Fibroblast of the aortic adventitia (primary cell): ENCODE data around the gene TARM1. TPM values are rescaled to one million over a fixed set of nuclear protein-coding genes. Genes with fewer than 3 reads are reported as not detected.

Experiments
- DNase-seq: peaks from one replicate; pipeline ENCODE4 v3.0.0-alpha.2; 2010; ENCODE audit warnings: low read depth
- H3K4me3 ChIP-seq: 2 replicates; pipeline ENCODE4 v1.5.1; 2011; ENCODE audit warnings: low read depth, mild to moderate bottlenecking, control low read depth, low read length, moderate library complexity
- total RNA-seq: library from RNA; depleted of rRNA; stranded (reverse); fragments of >200 nt; gene quantifications from 2 replicates; pipeline ENCODE4 v1.2.3, GENCODE V29; 2012; ENCODE audit warnings: low replicate concordance
- TF ChIP-seq, protein P1 (sequence below): IDR thresholded peaks from 2 replicates; pipeline ENCODE4 v1.5.1; 2011; ENCODE audit warnings: mild to moderate bottlenecking, low read length, control low read depth, inconsistent platforms; ENCODE audit not compliant: insufficient read depth

Gene TARM1
- total RNA-seq, 1 donor: not detected

DNA sequence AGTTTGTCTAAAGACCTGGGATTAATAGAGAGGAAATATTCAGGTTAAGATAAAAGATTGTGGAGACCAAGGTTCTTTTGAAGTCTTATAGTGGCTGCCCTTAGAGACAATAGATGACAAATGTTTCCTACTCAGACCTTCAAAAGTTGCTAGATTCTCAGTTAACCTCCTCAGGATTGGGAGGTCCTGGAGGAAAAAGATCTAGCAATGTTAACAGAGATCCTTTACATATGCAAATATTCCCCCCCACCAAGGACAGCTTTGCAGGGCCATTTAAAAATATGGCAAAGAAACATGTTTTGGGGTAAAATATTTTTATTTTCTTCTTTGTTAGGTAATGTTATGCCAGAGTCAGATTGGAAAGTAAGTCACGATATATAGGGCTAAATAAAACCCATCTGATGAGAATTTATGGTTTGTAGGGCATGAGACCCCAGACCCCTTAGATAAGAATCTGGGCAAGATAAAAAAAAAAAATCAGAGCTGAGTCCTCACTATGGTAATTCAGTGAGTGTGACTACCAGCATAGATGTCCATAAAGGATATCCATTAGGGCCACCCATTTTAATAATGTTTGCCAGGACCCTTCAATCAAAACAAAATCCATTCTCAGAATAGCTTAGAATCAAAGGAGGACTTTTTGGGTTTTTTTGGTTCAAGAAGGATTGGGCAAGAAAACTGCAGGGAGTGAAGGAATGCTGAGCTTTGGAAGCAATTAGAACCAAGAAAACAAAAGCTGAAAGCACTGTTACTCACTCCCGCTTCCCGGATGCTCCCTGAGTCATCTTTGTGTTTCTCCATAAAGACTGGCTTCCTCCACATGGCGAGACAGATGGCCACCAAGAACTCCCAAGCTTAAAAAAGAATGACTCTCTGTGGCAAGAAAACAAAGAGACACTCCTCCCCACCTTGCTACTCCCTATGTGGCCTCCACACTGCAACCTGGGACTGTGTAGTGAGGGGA, 45.7 kb downstream of the TARM1 start:
- TF ChIP-seq, protein P1, sequence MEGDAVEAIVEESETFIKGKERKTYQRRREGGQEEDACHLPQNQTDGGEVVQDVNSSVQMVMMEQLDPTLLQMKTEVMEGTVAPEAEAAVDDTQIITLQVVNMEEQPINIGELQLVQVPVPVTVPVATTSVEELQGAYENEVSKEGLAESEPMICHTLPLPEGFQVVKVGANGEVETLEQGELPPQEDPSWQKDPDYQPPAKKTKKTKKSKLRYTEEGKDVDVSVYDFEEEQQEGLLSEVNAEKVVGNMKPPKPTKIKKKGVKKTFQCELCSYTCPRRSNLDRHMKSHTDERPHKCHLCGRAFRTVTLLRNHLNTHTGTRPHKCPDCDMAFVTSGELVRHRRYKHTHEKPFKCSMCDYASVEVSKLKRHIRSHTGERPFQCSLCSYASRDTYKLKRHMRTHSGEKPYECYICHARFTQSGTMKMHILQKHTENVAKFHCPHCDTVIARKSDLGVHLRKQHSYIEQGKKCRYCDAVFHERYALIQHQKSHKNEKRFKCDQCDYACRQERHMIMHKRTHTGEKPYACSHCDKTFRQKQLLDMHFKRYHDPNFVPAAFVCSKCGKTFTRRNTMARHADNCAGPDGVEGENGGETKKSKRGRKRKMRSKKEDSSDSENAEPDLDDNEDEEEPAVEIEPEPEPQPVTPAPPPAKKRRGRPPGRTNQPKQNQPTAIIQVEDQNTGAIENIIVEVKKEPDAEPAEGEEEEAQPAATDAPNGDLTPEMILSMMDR: no peak
- H3K4me3 ChIP-seq: no peak overlapping the region
- DNase-seq: peak; percentile 91

DNA sequence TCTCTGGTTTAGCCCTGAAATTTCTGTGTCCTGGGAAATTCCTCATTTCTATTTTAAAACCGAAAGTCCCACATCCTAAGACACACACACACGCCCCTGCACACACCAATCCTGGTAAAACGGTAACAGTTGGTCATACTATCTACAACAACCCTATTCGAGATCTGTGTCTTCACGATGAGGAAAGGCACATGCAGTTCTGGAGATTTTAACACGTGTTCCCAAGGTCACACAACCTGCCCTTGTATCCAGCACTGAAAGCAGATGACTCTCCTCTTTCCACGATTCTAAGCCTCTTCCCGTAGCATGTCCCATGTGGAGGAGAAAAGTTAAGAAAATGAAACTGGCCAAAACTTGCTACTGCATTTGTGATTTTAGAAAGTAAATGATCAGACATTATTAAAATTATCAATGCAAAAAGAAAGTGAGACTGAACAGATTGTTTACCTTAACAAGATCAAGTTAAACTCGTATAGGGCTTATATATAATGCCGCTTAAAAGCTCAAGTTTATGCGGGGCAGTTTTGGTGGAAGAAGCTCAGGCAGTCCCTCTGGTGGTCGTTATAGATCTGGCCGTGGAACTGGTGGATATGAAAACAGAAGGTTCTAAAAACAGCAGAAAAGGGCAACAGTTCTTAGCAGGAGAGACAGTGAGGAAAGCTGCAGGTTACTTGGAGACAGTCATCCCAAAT, 50.1 kb downstream of the TARM1 start:
- H3K4me3 ChIP-seq: peak overlapping the region; percentile 23
- DNase-seq: peak; percentile 51

DNA sequence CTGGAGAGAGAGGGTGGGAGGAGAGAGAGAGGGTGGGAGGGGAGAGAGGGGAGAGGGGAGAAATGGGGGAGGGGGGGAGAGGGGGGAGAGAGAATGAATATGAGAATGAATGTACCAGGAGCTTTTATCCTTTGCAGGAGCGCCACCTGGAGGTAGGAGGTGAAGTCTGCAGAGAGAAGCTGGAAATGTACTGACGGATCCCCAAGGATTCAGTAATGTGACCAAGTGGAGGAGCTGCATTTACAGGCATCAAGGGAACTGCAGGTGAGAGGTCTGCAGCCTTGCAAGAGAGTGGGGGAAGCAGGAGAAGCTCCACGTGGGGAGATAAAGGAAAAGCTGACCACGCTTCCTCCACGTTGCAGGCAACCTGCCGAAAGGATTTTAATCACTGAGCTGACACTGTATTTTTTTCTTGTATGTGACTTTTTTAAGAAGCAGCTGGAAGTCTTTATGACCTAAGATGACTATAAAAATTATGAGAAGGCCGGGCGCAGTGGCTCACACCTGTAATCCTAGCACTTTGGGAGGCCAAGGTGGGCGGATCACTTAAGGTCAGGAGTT, 51.2 kb downstream of the TARM1 start:
- H3K4me3 ChIP-seq: no peak overlapping the region
- DNase-seq: peak; percentile 74
- TF ChIP-seq, protein P1: peak; percentile 75

More for the DNA sequence above, 50.1 kb downstream of the TARM1 start:
- TF ChIP-seq, protein P1: peak; percentile 77

DNA sequence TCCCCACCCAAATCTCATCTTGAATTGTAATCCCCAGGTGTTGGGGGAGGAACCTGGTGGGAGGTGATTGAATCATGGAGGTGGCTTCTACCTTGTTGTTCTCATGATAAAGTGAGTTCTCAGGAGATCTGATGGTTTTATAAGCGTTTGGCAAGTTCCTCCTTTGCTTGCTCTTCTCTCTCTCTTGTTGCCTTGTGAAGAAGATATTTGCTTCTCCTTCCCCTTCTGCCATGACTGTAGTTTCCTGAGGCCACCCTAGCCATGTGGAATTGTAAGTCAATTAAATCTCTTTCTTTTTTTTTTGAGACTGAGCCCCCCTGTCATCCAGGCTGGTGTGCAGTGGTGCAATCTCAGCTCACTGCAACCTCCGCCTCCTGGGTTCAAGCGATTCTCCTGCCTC, 51.9 kb downstream of the TARM1 start:
- TF ChIP-seq, protein P1: no peak
- DNase-seq: no peak

DNA sequence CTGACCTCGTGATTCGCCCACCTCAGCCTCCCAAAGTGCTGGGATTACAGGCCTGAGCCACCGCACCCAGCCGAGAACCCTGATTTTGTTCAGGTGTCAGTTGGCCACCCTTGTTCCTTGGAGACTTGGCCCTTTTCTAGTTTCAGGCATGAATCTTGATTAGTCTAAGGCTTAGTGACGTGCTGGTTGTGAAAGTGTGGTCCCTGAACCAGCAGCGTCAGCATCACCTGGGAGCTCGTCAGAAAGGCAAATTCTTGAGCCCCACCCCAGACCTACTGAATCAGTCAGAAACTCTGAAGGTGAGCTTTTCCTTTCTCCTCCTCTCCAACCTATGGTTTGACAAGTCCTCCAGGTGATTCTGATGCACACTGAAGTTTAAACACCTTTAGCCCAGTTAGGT, 54.5 kb downstream of the TARM1 start:
- H3K4me3 ChIP-seq: no peak overlapping the region
- TF ChIP-seq, protein P1: no peak
- DNase-seq: no peak

More for the DNA sequence above, 51.9 kb downstream of the TARM1 start:
- no peak overlapping the region for H3K4me3 ChIP-seq

DNA sequence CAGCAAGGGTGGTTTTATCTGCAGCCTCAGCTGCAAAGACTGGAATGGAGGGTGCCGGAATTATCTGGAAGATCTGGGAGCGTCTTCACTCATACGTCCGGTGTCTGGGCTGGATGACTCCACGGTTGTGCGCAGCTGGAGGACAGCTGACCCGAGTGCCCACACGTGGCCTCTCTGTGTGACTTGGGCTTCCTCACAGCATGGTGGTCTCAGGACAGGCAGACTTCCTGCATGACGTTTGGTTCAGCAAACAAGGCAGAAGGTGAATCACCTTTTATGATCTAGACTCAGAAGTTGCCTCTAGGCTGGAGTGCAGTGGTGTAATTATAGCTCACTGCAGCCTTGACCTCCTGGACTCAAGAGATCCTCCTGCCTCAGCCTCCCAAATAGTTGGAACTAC, 56.5 kb downstream of the TARM1 start:
- TF ChIP-seq, protein P1: no peak
- H3K4me3 ChIP-seq: no peak overlapping the region
- DNase-seq: no peak
